Renal cortical epithelial cell (primary cell): ENCODE measurements around the gene NOXO1. TPM values are rescaled to one million over a fixed set of nuclear protein-coding genes. Genes with fewer than 3 reads are reported as not detected.
"Not testable (repeated sequence)": the region's sequence is repeated elsewhere in the genome, so short reads cannot be mapped to it uniquely, and the experiment has no call there.

Experiments used
- DNase-seq: peaks from one replicate; pipeline ENCODE4 v3.0.0-alpha.2; 2011; ENCODE audit warnings: low read depth
- total RNA-seq: library from RNA; depleted of rRNA; stranded (reverse); fragments of >200 nt; gene quantifications from 2 replicates; pipeline ENCODE4 v1.2.3, GENCODE V29; 2014

The NOXO1 gene
- total RNA-seq, 1 donor from 2014 or later, result not detected

GRCh38 chr16:1962161-1963153 lies 18.8 kb downstream of the NOXO1 start:
- DNase-seq, result not testable (repeated sequence)

GRCh38 chr16:1961651-1962067 lies 19.6 kb downstream of the NOXO1 start:
- DNase-seq, result no peak

- DNase-seq, result no peak
These were observed 20.3 kb downstream of the NOXO1 start for GRCh38 chr16:1960665-1961630.

DNA sequence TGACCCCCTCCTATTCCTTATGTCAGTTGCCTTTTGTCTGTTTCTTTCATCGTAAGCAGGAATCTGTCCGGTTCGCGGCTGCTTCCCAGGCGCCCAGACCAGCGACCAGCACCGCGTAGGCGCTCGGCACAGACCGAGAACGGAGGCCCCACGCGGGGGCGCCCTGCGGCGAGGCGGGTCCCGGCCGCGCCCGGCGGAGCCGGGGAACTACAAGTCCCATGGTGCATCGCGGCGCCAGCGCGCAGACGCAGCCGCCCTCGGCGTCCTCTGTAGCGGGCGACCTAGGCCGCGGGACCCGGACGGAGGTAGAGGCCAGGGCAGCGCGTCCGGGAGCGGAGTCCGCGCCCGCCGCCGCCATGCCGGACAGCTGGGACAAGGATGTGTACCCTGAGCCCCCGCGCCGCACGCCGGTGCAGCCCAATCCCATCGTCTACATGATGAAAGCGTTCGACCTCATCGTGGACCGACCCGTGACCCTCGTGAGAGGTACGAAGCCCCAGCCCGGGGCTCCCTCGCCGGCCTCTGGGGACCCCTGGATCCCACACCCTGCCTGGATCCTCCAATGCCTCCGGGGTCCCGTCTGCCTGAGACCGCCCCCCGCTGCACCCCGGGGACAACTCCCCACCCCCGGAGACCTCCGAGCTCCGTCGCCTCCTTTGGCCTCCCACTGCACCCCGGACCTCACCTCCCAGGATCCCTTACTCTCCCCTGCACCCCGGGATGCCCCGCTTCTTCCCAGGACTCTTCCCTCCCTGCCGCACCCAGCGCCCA lies 21.8 kb downstream of the NOXO1 start, which contains the start of gene NDUFB10:
TSS of gene NDUFB10 (plus strand) at position 270 of the 771 bp plus-strand sequence. CDS start at position 357, 87 bp downstream.
- peak; percentile 66 for DNase-seq

GRCh38 chr16:1958715-1959268 lies 22.5 kb downstream of the NOXO1 start:
- DNase-seq, result no peak

DNA sequence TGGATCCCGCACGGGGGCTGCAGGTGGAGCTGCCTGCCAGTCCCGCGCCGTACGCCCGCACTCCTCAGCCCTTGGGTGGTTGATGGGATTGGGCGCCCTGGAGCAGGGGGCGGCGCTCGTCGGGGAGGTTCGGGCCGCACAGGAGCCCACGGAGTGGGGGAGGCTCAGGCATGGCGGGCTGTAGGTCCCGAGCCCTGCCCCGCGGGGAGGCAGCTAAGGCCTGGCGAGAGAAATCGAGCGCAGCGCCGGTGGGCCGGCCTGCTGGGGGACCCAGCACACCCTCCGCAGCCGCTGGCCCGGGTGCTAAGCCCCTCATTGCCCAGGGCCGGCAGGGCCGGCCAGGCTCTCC lies 23.2 kb downstream of the NOXO1 start:
- DNase-seq, result not testable (repeated sequence)

GRCh38 chr16:1957434-1958142 lies 23.7 kb downstream of the NOXO1 start:
- DNase-seq, result not testable (repeated sequence)

GRCh38 chr16:1953734-1954133 lies 27.5 kb downstream of the NOXO1 start:
- no peak for DNase-seq

DNA sequence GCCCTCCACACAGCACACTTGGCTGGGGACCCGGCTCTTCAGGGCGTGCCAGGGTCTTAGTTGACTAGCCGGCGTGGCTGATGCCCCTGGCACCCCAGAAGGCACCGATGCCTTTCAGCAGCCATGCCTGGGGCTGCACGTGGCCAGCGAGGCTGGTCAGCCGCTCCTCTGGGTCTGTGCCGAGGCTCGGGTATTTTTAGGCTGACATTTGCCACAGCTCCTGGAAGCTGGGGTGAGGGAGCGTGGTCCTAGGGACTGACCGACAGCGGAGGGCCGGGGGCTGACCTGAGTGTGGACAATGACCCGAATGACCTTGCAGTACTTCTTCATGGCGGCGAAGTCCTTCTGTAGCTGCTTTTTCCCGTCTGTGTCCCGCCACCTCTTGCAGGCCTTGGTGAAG lies 30.7 kb downstream of the NOXO1 start:
- no peak for DNase-seq

DNA sequence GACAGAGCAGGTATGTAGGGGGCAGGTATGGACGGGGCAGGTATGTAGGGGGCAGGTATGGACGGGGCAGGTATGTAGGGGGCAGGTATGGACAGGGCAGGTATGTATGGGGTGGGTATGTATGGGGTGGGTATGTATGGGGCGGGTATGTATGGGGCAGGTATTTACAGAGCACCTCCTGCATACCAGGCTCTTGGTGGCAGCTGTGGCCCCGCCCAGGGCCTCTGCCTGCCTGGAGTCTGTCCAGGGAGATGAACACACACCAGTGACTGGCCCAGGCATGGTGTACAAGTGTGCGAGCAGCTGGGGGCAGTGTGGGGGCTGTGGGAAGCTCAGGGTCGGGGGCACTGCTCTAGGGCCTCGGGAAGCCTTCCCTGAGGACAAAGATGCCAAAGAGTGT lies 31.2 kb downstream of the NOXO1 start:
- DNase-seq, result no peak

DNA sequence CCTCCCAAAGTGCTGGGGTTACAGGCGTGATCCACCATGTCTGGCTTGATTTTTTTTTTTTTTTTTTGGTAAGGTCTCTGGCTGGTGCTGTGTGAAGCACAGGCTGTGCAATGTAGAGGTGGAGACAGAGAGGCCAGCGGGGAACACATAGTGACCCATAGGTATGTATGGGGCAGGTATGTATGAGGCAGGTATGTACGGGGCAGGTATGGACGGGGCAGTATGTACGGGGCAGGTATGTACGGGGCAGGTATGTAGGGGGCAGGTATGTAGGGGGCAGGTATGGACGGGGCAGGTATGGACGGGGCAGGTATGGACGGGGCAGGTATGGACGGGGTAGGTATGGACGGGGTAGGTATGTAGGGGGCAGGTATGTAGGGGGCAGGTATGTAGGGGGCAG lies 31.8 kb downstream of the NOXO1 start:
- DNase-seq, result no peak

DNA sequence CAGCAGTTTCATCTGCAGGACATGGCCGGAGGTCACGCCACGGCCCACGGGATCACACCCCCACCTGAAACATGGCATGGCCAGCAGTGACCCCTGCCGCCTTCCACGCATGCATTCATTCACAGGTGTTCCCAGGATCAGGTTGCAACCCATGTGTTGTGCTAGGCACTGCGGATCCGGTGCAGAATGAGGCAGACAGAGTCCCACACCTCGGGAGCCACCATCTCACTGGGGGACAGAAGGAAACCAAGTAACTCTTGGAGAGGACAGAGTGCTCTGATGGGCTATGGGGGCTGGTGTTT lies 33.9 kb downstream of the NOXO1 start:
- no peak for DNase-seq

DNA sequence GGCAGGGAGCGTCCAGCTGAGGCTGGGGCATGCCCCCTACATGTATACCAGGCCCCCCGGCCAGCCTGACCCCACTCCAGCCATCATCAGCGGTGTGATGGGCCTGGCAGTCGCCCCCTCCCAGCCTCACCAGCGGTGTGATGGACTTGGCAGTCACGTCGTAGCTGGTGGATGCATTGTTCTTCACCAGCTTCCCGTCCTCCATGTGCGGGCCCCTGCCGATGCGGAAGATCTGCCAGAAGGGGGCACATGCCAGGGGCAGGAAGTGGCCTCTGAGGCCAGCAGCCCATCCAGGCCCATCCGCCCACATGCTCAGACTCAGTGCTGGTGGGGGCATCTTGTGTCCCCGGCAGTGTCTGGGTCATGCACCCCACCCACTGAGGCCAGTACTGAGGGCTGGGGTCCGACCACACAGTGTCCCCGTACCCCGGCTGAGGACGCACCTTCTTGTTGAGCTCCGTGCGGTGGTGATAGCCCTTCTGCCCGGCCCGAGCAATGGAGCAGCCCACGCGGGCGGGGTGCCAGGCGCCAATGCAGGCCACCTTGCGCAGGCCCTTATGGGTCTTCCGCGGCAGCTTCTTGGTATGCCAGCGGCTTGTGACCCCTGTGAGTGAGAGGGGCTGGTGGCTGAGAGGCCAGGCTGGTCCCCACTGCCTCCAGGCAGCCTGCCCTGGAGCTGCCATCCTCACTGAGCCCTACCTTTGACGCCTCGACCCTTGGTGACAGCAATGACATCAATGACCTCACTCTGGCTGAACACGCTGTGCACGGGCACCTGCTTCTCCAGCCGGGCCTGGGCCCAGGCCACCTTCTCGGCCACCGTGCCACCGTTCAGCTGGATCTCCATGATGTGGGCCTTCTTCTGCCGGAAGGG lies 34.5 kb downstream of the NOXO1 start:
- DNase-seq, result no peak

DNA sequence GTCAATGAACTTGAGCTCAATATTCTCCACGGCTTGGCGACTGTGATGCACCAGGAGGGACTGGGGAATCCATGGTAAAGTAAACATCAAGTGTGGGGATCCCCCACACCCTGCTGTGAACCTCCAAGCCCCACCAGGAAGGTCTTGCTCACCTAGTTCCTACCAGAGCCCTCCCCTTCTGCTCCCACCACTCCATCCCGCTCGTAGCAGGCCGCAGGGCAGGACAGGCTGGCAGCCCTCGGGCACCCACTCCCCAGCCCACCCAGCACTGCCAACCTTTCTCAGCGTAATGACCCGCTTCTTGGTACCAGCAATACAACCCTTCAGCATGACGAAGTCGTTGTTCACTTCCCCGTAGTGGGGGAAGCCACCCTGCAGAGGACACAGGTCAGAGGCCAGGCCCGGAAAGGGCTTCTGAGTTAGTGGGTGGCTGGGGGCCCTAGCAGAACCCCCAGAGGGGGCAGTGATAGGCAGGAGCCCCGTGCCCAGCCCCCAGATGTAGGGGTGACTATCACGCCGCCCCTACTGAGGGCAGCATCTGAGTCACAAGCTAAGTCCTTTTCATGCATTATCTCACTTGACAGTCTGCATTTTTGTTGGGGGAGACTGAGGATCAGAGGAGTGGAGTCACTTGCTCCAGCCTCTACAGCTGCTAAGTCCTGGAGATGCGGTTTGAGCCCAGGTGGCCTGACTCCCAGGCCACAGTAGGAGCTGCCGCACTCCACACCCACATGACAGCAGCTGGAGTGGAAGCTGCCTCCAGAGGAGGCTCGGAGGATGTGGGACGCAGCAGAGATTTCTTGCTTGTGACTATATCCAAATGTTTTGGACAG lies 35.5 kb downstream of the NOXO1 start:
- DNase-seq, result no peak

GRCh38 chr16:1944612-1945199 lies 36.6 kb downstream of the NOXO1 start:
- no peak for DNase-seq

- DNase-seq, result peak; percentile 92
These were observed 38.2 kb downstream of the NOXO1 start, which contains the start of gene MSRB1 for GRCh38 chr16:1942810-1943726. MSRB1 (minus strand) TSS chr16:1943199; CDS start chr16:1943156, 43 bp downstream.
